Peyer's patch (tissue), 4 donors: Measurements from ENCODE around the gene HMCES. TPM values are rescaled to one million over a fixed set of nuclear protein-coding genes. Genes with fewer than 3 reads are reported as not detected.

Experiments
- DNase-seq, 3 donors: peaks; one replicate each; pipeline ENCODE4 v3.0.0-alpha.2; 2017 to 2019
- H3K27ac ChIP-seq, 4 donors: fragments of 200-600 bp; sonication (generic); one replicate each; pipeline ENCODE4 v1.5.1; 2016 to 2019
- H3K27me3 ChIP-seq, 2 donors: fragments of 200-600 bp; sonication (generic); one replicate each; pipeline ENCODE4 v1.5.1; 2019
- H3K36me3 ChIP-seq, 3 donors: fragments of 200-600 bp; sonication (generic); one replicate each; pipeline ENCODE4 v1.5.1; 2016 to 2019
- H3K4me1 ChIP-seq, 4 donors: fragments of 200-600 bp; sonication (generic); one replicate each; pipeline ENCODE4 v1.5.1; 2016 to 2019
- H3K4me3 ChIP-seq, 4 donors: fragments of 200-600 bp; sonication (generic); 1 replicate in 3 of 4; 2 replicates in 1 of 4; pipeline ENCODE4 v1.5.1; 2016 to 2019; ENCODE audit warnings: mild to moderate bottlenecking in 1 of 4
- H3K9me3 ChIP-seq, 4 donors: fragments of 200-600 bp; sonication (generic); one replicate each; pipeline ENCODE4 v1.5.1; 2016 to 2019; ENCODE audit warnings: mild to moderate bottlenecking in 1 of 4
- POLR2A ChIP-seq, 2 donors: fragments of 450-650 bp; IDR thresholded peaks; one replicate each; pipeline ENCODE4 v1.5.1; 2017; ENCODE audit warnings: antibody characterized with exemption in 2 of 2, mild to moderate bottlenecking in 2 of 2, moderate library complexity in 2 of 2
- total RNA-seq, 4 donors: library from RNA; depleted of rRNA; stranded (reverse); fragments of >200 nt; gene quantifications; one replicate each; pipeline ENCODE4 v1.1.0, GENCODE V29; 2016
- TF ChIP-seq, protein P1 (sequence below), 6 experiments: fragments of 450-650 bp in 4 of 6; fragments of 200-600 bp in 2 of 6; sonication (generic) in 1 of 6; IDR thresholded peaks; one replicate each; pipeline ENCODE4 v1.5.1; 2017 to 2019; ENCODE audit warnings: antibody characterized with exemption in 6 of 6, mild to moderate bottlenecking in 3 of 6, moderate library complexity in 1 of 6

The HMCES gene
- total RNA-seq, 4 donors from 2014 or later = 22.2 to 29.7 (median 24.2) TPM

DNA sequence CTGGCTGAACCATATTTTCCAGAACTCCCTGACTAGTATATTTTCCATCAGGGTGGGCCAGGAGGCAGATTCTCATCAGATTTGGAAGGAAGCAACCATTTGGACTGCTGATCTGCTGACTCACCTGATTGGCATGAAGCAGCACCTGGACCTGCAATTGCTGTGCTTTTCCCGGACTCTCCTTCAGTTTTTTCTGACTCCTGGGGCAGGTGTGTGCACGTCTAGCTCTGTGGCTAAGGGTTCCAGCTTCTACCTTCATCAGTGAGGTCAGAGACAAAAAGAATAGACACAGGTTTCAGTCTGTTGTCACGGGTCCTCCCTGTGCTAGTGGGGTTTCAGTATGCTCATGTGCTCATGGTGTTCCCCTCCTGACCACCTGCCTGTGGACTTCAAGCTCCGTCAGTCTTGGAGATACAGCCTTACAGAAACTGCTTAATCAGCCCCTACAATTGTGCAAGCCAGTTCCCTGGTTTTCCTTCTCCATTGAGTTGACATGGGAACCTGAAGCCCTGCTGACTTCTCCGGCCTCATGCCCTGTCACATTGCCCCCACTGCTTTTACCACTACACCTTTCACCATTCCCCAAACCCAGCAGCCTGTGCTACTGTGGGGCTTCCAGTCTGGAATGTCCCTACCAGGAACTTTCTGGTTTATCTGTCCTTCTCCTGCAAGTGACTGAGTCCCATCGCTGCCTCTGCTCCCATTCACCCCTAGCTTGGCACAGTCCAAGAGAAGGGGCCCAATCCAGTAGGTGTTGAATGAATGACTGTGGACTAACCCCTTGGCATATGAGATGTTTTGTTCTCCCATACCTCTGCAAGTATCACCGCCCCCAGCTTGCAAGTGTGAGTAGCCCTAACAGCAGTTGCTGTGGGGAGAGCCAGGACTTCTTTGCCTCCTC is 31.7 kb downstream of the HMCES start:
- no peak for TF ChIP-seq POLR2A (IDR thresholded peaks at IDR 0.05)
- TF ChIP-seq, protein P1, sequence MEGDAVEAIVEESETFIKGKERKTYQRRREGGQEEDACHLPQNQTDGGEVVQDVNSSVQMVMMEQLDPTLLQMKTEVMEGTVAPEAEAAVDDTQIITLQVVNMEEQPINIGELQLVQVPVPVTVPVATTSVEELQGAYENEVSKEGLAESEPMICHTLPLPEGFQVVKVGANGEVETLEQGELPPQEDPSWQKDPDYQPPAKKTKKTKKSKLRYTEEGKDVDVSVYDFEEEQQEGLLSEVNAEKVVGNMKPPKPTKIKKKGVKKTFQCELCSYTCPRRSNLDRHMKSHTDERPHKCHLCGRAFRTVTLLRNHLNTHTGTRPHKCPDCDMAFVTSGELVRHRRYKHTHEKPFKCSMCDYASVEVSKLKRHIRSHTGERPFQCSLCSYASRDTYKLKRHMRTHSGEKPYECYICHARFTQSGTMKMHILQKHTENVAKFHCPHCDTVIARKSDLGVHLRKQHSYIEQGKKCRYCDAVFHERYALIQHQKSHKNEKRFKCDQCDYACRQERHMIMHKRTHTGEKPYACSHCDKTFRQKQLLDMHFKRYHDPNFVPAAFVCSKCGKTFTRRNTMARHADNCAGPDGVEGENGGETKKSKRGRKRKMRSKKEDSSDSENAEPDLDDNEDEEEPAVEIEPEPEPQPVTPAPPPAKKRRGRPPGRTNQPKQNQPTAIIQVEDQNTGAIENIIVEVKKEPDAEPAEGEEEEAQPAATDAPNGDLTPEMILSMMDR (IDR thresholded peaks at IDR 0.05) = no peak

DNA sequence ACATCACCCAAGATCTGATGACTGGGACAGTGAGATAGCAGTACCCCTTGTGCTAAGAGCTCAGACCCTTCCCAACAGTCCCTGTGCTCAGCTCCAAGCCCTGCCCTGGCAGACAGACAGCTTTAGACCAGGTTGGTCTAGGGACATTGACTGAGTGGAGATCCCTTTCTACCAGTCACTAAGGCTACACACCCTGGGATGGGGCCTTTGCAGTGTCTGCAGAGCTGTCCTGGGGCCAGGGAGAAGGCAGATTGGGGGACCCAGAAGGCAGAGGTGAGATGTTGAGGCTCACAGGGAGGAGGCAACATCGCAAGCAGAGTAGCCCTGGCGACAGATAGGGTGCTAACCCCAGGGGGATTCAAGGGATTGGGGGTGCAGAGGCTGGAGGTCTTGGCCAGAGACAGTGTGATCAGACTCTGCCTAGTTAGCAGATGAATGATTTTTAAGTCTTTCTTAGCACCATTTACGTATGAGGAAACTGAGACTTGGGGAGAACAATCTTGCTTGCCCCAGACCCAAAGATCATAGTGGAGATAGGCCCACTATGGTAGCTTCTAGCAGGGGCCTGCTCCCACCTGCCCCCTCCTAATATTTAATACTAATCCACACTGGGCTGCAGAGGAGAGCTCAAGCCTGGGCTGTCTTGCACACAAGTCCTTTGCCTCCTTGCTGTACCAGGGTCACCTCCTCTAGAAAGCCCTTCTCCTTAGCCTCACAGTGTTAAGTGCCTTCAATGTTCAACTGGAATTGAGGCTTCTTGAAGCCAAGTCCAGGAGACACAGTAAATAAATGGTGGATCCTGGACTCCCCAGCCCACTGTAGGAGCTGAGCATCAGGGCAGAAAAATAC is 32.6 kb downstream of the HMCES start:
- peak overlapping the region in 2 of 4 donors; percentile 35 to 62 for H3K27ac ChIP-seq
- H3K36me3 ChIP-seq = no peaks in the 10 kb centered on the region
- TF ChIP-seq, protein P1 (IDR thresholded peaks at IDR 0.05) = no peak
- peak in 1 of 2 donors; percentile 11 for TF ChIP-seq POLR2A (IDR thresholded peaks at IDR 0.05)
- H3K9me3 ChIP-seq = no peaks in the 10 kb centered on the region
- H3K27me3 ChIP-seq = no peaks in the 10 kb centered on the region
- peaks cover 0 to 15% (median 10%) of the 10 kb centered on the region in 4 donors for H3K4me1 ChIP-seq
- no peak overlapping the region for H3K4me3 ChIP-seq
- no peak for DNase-seq

More for the DNA sequence above, 31.7 kb downstream of the HMCES start:
- H3K36me3 ChIP-seq = peaks cover 0 to 3% (median 0%) of the 10 kb centered on the region in 3 donors
- H3K4me1 ChIP-seq = peaks cover 0 to 15% (median 12%) of the 10 kb centered on the region in 4 donors
- DNase-seq = no peak
- peak overlapping the region in 2 of 4 donors; percentile 35 to 62 for H3K27ac ChIP-seq
- no peak overlapping the region for H3K4me3 ChIP-seq
- H3K27me3 ChIP-seq = no peaks in the 10 kb centered on the region
- no peaks in the 10 kb centered on the region for H3K9me3 ChIP-seq

DNA sequence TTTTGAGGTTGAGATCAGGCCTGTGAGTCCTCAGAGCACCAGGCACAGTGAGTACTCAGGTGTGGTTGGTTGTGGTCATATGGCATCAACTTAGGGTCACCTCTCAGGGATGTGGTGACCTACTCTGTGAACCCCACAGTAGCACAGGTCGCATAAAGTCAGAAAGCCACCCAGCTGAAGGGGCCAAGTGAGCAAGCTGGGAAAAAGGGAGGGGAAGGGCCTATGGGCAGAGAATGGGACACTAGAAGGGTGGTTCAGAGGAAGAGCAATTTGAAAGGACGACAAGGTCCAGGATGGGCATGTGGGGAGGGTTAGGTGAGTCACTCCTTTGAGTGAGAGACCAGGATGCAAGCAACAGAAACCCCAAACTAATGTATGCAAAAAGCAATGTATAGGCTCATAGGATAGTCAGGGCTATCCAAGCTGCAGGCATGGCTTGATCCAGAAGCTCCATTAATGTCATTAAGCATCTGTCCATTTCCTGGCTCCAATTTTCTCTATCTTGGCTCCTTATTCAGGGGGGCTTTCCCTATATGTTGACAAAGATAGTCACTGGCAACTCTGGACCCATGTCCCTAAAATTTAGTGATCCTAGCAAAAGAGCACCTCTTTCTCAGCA is 33.5 kb downstream of the HMCES start:
- Histone ChIP-seq H3K9me3 (no peaks in the 10 kb centered on the region), H3K4me1 (peaks cover 3 to 21% (median 13%) of the 10 kb centered on the region in 4 donors), H3K27me3 (no peaks in the 10 kb centered on the region), H3K4me3 (no peak overlapping the region), H3K36me3 (no peaks in the 10 kb centered on the region), H3K27ac (peak overlapping the region in 2 of 4 donors; percentile 89 to 90)
- peak in 1 of 3 donors; percentile 74 for DNase-seq
- TF ChIP-seq, protein P1 (IDR thresholded peaks at IDR 0.05) = no peak
- TF ChIP-seq POLR2A (IDR thresholded peaks at IDR 0.05) = peak; percentile 12 to 19

DNA sequence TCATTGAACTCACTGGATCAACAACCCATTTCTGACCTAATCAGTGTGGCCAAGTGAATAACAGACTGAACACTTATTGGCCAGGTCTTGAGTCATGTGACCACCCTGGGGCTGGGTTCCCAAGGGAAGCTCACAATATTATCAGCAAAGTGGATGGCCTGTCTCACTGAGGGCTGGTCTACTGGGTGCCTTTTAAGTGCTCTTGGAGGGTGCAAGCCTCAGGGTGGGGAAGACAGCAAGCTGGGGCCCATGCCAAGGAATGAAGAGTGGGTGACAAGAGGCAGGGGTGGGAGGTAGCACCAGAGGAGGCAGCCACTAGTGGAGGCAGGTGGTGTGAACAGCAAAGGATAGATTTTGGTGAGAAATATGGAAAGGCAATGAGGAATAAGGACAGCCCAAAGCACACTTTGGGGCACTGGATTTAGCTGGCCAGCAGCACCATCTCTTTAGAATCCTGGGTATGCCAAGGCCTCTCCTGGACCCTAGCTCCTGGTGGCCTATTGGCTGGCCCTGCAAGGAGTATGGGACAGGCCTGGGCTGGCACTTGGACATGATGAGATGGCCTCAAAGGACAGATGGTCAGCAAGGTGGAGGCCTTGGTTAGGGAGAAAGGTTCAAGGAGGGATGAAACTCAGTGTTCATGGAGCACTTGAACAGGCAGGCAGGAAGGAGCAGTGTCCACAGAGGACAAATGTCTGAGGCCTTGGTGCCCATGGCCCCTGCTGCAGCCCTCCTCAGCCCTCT is 34.2 kb downstream of the HMCES start:
- Histone ChIP-seq H3K4me1 (peaks cover 3 to 24% (median 15%) of the 10 kb centered on the region in 4 donors), H3K9me3 (no peaks in the 10 kb centered on the region), H3K27me3 (no peaks in the 10 kb centered on the region), H3K4me3 (no peak overlapping the region), H3K27ac (peak overlapping the region; percentile 78 to 90 (median 88)), H3K36me3 (no peaks in the 10 kb centered on the region)
- DNase-seq = no peak
- no peak for TF ChIP-seq POLR2A (IDR thresholded peaks at IDR 0.05)

DNA sequence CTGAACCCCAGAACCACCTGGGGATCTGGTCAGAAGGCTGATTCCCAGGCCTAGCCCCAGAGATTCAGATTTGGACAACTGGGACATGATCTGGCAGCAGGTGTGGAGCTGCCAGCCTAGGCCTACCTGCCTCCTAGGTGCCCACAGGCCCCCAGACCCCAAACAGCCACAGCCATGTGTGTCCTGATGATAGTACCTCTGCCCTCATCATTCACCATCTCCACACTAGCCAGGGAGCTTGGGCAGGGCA is 34.7 kb downstream of the HMCES start:
- H3K36me3 ChIP-seq = no peaks in the 10 kb centered on the region
- H3K9me3 ChIP-seq = no peaks in the 10 kb centered on the region
- DNase-seq = no peak
- H3K27me3 ChIP-seq = no peaks in the 10 kb centered on the region
- TF ChIP-seq, protein P1 (IDR thresholded peaks at IDR 0.05) = no peak
- peak in 1 of 2 donors; percentile 26 for TF ChIP-seq POLR2A (IDR thresholded peaks at IDR 0.05)
- H3K4me3 ChIP-seq = no peak overlapping the region
- peaks cover 3 to 24% (median 15%) of the 10 kb centered on the region in 4 donors for H3K4me1 ChIP-seq
- peak overlapping the region; percentile 78 to 90 (median 88) for H3K27ac ChIP-seq
